ENCODE measurements around the gene ZDHHC9.

DNA sequence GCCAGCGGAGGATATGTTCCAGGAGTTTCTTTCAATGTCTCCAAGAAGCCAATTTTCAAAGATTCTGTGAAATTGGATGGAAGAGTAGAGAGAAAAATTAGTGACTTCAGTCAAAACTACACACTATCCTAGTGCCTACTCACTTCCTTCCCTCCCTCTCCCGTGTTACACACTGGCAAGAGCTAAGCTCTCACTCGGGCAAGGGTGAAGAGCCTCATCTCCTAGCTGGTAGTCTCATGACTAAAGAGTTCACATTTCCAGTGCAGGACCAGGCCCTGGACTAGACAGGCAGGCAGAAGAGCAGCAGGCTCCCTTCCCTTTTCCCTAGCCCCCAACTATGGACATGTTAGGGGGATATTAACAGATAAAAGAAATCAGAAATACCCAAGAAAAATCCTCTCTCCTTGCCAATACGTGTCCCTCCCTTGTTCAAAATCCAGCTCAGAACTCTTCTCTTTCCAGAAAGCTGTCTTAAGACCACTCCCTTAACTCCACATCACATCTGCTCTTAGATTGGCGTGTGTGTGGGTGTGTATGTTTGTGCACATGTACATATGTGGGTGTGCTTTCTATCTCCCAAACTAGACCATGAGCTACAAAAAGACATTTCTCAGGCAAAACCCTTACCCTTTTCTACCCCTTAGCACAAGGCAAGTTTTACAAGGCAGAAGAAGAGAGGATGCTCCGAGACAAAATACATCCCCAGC, 29.9 kb downstream of the ZDHHC9 start:
- TF ChIP-seq POLR2AphosphoS5 (IDR thresholded peaks at IDR 0.05; ENCODE audit: borderline replicate concordance, low read depth, low read length): no peak
- TF ChIP-seq EZH2 (IDR thresholded peaks at IDR 0.05): no peak
- TF ChIP-seq FOXP2 (optimal IDR thresholded peaks at IDR 0.05; ENCODE audit: control extremely low read depth, extremely low read length, insufficient read depth): no peak
